C1 segment of cervical spinal cord (tissue), 14 donors: ENCODE results near the gene UBXN4.
"Not testable (repeated sequence)": the region's sequence is repeated elsewhere in the genome, so short reads cannot be mapped to it uniquely, and the experiment has no call there.

Experiments
- DNase-seq, 14 donors: peaks; one replicate each; lab custom pipeline; 2025; lab: John Stamatoyannopoulos, UW

Gene UBXN4

DNA sequence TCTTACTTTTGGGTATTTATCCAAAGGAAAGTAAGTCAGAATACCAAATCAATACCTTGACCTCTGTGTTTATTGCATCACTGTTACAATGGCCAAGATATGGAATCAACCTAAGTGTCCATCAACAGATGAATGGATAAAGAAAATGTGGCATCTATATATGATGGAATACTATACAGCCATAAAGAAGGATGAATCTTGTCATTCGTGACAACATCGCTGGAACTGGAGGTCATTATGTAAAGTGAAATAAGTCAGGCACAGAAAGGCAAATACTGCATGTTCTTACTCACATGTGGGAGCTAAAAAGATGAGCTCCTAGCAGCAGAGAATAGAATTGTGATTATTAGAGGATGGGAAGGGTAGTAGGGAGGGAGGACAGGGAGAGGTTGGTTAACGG, 60.7 kb downstream of the UBXN4 start:
- no peak for DNase-seq

DNA sequence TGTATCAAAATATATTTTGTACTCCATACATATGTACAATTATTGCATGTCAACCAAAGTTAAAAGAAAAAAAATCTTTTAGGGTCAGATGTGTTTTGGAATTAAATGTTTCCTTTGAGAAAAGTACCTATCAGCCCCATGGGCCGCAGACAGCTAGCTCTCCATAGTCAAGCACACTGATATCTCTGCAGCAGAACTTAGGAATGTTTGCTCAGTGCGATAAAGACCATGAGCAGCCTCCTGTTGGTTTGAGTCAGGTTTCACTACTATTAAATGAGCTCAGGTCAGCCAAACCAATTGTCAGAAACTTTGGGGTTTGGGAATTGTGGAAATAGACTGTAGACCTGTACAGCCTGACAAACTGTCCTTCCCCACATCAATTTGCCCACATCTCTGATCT, 61.6 kb downstream of the UBXN4 start:
- DNase-seq: no peak

DNA sequence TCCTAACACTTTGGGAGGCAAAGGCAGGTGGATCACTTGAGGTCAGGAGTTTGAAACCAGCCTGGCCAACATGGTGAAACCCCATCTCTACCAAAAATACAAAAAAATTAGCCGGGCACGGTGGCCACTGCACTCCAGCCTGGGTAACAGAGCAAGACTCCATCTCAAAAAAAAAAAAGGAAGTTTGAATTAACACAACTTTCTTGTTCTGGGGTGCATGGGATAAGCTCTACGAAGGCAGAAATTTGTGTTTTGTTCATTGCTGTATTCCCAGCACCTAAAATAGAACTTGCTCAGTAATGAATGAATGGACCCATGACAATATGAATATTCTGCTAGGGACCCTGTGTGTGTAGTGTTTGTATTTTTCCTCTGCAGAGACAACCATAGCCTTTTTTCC, 66.2 kb downstream of the UBXN4 start:
- not testable (repeated sequence) for DNase-seq

DNA sequence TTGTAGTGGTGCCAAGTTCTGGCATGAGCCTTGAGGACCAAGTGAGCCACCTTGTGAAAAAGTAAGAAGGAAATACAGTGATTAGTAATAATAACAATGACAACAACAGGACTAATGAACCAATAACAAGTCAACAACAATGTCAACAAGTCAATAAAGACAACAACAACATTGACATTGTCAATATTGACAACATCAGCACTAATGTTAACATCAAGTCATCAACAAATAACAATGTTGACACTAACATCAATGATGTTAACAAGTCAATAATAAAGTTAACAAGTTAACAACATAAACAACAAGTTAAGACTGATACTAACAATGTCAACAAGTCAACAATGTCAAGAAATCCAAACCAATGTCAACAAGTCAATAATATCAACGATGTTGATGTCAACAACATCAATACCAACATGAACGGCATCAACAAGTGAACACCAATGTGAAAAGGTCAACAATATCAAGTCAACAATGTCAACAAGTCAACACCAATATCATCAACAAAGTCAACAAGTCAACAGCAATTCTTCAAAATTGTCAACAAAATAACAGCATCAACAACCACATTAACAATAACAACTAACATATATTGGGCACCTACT, 71.4 kb downstream of the UBXN4 start:
- DNase-seq: no peak

DNA sequence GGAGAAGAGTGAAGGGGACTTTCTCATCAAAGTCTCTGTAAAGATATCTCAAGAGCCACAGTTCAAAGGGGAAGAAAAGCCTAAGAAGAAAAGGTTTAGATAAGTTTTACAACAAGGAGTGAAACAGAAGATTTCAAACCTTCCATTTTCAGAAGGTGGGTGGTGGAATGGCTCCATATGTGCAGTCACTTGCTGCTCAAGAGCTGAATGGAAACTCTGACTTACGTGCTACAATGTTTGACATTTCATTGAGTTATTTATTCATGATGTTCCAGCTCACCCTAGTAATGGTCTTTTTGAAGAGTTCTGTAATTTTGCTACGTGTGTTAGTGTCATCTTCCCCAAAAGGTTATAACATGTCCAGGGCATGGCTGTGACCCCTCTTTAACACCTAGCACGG, 73.6 kb downstream of the UBXN4 start:
- no peak for DNase-seq

DNA sequence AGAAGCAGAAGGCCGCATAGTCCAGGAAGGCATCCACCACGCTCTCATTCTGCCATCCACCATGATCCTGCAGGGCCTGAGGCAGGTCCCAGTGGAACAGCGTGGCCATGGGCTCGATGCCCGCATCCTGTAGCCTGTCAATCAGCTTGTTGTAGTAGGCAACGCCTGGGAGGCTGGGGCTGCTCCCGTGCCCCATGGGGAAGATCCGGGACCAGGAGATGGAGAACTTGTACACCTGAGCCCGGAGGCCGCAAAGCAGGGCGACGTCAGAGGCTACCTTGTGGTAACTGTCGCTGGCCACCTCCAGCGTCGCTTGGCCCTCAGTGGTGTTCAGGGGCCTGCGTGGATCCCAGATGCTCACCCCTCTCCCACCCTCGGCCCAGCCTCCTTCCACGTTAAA, 75.8 kb downstream of the UBXN4 start:
- DNase-seq: no peak

DNA sequence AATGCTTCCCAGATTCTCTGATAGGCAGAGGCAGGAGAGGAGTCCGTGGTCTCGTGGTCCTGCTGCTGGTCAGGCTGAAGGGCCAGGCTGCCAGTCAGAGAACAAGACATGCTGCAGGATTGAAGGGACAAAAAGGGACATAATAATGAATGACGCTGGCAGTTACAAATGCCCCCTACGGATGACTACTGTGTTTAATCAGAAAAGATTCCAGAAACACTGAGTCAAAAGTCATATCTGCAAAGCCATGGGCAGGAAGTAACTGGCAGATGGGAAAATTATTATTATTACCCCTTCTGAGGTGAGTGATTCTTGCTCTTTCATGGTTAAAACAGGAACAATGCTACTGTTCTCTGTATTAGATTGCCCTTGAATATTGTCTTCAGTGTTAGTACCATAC, 76.3 kb downstream of the UBXN4 start:
- DNase-seq: no peak

DNA sequence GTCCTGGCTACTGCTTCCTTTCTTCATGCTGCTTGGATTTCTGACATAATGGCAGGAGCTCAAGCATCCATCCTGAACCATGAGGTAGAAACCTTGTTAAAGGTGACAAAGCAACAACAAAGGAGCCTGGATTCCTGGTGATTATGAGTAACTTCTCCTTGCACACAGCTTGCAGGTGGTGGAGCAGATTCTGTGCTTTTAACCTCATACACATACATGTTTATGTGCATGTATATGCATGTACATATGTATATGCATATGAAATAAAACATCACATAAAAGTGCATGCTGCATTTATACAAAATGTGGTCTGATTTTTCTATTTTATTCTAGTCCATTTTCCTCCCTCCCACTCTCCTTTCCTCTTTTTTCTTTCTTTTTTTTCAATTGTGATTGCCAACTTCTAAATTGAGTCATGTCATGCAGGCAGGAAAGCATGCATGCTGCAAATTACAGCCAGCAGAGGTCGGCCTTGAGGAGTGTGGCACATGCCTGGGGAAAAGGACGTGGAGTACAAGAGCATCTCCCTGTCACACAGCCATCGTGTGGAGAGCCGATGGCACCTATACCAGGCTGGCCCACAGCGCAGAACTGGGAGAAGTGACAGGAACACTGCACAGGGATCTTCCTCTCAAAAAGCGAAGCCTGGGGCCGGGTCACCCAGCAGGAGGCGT, 77.4 kb downstream of the UBXN4 start:
- DNase-seq: no peak

DNA sequence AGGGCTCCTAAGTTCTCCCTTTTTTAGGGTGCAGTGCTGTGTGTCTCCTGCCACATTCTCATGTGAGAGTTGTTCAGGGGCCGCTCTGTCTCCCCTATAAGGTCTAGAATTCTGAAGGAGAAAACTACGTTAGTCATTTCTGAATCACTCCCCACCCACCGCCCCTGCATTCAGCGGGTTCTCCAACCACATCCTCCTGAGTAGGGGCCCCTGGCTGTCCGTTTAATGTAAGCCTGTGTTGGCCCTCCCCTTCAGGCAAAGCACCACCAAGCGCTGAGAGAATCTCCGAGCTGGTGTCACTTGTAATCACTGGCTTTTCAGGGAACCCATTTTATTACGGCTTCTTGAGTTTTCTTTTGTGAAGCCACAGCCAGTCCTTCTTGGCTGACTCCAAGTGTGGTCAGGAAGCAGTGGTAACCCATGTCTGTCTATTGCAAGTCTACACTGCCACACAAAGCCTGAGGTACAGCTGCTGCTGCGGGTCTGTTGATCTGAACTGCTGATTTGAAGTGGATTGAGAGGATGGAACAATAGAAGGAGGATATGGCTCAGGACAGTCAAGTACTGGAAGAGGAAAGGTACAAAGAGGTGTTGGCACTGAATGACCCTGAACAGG, 78.5 kb downstream of the UBXN4 start:
- DNase-seq: no peak

DNA sequence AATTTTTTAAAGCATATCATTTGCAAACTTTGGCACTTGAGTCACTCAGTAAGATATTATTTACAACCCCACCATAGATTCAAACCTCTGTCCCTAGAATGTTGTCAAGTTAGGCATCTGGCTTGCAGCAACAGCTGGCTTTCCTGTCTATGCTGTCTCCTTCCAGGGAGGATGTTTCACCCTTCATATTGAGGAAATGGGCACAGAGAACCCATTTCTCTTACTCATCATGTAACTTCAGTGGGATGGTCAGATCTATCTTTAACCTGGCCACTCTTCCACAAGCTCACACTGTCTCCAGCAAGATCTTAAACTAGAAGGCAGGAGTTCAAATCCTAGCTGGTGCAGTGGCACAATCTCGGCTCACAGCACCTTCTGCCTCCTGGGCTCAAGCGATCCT, 79.5 kb downstream of the UBXN4 start:
- no peak for DNase-seq

DNA sequence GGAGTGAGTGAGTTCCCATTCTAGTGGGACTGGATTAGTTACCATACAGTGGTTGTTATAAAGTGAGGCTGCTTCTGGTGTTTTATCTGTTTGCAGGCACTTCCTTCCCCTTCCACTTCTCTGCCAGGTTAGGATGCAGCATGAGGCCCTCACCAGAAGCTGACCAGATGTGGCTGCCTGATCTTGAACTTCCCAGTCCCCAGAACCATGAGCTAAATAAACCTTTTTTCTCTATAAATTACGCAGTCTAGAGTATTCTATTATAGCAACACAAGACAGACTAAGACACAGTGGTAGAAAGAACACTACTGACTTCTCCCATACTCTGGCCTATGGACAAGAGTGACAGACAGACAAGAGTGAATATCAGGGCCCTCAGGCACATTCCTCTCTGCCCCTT, 81.2 kb downstream of the UBXN4 start:
- DNase-seq: no peak

DNA sequence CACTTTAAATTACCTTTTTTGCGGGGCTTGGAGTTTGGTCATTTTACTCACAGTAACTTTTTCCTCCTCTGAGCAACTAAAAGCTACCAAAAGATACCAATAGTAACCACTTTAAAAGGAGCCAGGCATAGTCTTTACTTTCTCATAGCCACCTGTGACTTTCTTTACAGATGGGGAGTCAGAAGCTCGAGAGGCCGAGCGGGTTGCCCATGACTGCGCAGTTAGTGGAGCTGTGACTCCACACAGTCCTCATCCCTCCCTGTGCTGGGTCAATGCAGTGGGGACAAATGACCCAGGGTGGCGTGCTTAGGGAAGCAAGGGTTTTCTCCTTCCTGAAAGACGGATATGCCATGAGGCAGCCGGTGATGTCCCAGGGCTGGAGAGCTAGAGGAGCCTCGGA, 83.5 kb downstream of the UBXN4 start:
- DNase-seq: no peak

DNA sequence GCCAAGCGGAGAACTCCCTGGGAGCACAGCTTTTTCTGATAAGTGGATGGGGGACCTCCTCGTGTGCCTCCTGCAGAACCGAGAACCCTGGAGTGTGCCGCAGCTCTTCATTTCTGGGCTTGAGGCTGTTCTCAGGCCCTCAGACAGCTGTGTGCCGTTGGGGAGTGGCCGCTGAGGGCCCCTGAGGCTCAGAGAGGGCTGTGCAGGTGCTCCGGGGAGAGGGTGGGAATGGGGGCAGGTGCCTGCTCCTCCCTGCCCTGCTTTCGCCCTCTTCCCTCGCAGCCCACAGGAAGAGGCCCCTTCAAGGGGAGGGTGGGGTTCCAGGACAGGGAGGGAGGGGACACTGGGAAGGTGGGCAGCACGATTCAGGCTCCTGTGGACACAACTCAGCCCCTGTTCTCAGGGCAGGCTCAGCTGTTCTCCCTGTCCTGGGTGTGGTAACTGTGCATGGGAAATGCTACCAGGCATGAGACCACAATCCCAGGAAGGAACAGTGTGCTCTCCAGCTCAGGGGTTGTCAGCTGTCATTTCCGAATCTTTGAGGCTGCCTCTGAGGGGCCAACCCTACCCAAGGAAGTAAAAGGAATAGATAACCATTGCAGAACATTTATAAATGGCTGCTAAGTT, 84.0 kb downstream of the UBXN4 start:
- DNase-seq: no peak

DNA sequence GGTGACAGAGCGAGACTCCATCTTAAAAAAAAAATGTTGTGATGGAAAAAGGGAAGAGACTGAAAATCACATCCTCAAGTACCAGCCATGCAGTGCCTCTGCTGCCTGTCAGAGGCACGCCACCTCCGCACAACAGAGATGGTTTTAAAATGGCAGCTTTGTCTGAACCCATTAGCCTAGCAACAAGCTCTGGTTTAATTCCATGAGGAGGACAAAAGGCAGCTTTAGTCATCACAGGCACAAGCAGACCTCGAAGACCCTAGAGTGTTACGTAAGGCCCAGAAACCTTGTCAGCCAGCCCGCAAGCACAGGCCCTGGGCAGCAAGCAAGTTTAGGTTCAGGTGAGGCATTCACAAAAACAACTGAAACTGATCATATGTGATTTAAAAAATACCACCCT, 84.9 kb downstream of the UBXN4 start:
- no peak for DNase-seq

DNA sequence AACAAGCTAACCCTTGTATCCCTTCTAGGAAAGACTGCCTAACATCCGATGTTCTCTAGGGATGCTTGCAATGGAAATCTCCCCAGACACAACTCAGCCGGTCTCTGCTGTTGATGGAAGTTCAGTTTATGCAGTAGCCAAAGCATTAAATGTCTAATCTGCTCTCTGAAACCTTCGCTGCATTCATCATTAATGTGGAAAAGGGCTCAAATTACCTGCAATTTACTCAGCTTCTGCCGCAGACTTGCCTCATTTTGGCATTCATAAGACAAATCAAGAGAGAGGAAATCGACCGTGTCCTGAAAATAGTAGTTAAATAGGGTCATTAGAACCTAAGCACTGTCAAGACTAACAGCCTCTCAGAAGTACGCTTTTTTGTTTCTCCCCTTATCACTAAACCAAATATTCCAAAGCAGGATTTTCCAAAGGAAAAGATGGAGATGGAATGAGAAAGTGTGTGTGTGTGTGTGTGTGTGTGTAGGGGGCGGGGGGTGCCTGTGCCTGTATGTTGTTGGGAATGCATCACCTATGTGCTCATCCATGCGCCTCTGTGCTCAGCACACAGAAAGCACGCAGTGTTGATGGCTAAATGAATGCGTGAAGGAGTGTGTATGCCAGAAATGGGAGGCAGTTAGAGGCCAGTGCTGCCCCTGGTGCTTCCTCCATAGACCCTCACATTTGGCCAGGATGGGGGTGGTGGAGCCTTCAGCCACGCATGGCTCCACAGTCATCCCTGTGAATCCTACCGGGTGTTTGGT, 87.9 kb downstream of the UBXN4 start:
- DNase-seq: no peak

DNA sequence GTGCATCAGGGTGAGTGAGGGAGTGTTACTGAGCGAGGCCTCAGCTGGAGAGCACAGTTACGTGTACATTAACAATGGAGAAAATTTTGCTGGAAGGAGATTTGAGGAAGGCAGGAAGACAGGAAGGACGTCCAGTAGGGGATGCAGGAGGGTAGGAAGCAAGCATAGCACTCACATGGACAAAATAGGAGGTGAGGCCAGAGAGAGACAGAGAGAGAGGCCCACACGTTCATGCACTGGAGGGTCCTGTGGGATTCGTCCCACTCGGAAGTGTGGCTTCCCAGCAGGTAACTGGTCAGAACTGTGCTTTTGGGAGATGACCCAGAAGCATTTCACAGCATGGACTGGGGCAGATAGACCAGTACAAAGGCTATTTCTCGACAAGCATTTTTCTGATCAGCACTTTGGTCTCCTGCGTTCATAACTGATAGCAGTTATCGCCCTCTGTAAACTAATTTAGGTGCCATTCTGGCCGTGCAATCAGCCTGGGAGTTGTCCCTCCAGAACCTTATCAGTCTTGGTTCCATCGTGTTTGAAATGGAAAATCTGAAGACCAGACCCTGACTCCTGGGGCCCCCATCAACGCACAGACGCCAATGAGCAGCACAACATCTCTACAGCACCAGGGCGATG, 89.6 kb downstream of the UBXN4 start:
- DNase-seq: no peak

DNA sequence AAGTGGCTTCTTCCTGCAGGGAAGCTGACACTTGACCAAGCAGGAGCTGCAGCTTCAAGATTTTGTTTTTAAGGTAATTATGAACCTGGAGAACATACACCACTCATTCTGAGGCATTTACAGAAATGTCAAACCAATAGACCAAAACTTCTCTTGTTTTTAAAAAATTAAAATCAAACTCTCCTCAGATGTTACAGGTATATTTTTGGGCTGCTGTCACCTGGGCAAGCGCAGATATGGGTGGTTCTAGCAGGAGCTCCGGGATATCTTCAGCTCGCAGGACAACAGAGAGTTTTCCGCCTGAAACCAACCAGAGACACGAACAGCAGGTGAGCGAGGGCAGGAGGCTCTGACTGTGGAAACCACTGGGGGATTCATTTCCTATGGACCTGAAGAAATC, 91.2 kb downstream of the UBXN4 start:
- no peak for DNase-seq
